ENCODE measurements around the gene ALKBH6.

Gene ALKBH6

GRCh38 chr19:36031308-36031707 lies 17.3 kb upstream of the ALKBH6 start:
- Histone ChIP-seq H3K36me3 (ENCODE audit: insufficient read depth) (no peaks in the 10 kb centered on the region), H3K79me2 (ENCODE audit: insufficient read depth, low read depth) (no peaks in the 10 kb centered on the region), H4K20me1 (ENCODE audit: insufficient read depth) (no peaks in the 10 kb centered on the region), H3K4me2 (no peak overlapping the region), H3K27ac (no peak overlapping the region), H2AFZ (ENCODE audit: low read depth) (no peak overlapping the region), H3K4me1 (ENCODE audit: low read depth, poor library complexity, severe bottlenecking) (no peaks in the 10 kb centered on the region), H3K27me3 (ENCODE audit: insufficient read depth, low read depth) (no peaks in the 10 kb centered on the region), H3K4me3 (IDR thresholded peaks at IDR 0.05; ENCODE audit: insufficient read depth, low read depth, low read length) (no peak overlapping the region), H3K9ac (no peak overlapping the region)
- TF ChIP-seq, protein P1, sequence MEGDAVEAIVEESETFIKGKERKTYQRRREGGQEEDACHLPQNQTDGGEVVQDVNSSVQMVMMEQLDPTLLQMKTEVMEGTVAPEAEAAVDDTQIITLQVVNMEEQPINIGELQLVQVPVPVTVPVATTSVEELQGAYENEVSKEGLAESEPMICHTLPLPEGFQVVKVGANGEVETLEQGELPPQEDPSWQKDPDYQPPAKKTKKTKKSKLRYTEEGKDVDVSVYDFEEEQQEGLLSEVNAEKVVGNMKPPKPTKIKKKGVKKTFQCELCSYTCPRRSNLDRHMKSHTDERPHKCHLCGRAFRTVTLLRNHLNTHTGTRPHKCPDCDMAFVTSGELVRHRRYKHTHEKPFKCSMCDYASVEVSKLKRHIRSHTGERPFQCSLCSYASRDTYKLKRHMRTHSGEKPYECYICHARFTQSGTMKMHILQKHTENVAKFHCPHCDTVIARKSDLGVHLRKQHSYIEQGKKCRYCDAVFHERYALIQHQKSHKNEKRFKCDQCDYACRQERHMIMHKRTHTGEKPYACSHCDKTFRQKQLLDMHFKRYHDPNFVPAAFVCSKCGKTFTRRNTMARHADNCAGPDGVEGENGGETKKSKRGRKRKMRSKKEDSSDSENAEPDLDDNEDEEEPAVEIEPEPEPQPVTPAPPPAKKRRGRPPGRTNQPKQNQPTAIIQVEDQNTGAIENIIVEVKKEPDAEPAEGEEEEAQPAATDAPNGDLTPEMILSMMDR (conservative IDR thresholded peaks at IDR 0.05; ENCODE audit: low read depth, low read length): no peak

DNA sequence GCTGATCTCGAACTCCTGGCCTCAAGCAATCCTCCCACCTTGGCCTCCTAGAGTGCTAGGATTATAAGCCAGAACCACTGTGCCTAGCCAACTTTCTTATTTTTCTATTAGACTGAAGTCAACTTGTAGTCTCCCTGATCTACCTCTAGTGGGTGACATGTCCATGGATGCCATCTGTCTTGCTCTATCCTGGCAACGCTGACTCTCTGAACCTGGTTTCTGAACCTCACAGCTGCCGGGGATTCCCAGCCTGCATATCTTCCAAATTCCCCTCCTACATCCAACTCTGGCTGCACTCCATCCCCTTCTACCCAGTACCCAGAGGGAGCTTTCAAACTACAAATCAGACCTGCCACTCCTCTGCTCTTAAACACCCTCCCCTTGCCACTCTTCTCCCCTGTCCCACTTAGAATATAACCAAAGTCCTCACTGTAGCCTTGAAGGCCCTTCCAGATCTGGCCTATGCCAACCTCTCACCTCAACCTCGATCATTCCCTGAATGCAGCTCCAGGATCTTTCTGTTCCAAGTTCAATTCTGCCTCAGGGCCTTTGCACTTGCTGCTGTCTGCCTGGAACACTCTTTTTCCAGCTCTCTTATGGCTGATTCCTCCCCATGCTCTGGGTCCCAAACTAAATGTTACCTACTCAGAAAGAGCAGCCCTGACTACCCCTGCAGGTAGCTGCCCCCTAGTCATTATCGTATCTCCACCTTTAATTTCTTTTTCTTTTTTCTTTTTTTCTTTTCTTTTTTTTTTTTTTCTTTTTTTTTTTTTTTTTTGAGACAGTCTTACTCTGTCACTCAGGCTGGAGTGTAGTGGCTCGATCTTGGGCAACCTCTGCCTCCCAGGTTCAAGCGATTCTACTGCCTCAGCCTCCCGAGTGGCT lies 16.5 kb upstream of the ALKBH6 start:
- TF ChIP-seq, protein P1 (conservative IDR thresholded peaks at IDR 0.05; ENCODE audit: low read depth, low read length): peak; percentile 34; the same call in 1 of the 2 replicates

DNA sequence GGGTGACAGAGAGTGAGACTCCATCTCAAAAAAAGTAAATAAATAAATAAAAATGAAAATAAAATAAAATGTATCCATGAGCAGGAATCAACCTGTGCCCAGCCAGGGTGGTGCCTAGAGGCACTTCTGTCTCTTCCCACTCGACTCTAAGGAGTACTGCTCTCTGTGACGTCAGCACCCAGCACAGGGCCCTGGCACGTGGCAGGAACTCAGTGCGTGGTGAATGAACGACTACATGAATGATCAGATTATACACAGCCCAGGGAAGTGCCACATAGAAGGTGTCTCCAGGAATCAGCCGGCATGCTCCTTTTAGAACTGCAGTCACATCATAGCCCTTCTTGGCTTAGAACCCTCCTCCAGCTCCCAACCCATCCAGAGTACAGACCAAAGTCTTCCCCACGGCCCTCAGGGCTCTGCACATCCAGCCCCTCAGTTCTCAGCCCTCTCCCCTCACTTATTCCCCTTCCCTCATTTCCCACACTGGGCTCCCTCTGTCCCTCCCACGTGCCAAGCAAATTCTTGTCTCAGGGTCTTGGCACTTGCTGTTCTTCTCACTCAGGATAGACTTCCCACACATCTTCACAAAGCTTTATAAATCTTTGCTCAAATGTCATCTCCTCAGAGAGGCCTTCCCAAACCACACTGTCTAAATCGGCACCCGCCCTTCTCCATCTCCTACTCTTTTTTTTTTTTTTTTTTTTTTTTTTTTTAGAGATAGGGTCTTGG lies 14.5 kb upstream of the ALKBH6 start:
- Histone ChIP-seq H3K27ac (no peak overlapping the region), H4K20me1 (ENCODE audit: insufficient read depth) (no peaks in the 10 kb centered on the region), H3K27me3 (ENCODE audit: insufficient read depth, low read depth) (no peaks in the 10 kb centered on the region), H2AFZ (ENCODE audit: low read depth) (no peak overlapping the region), H3K9ac (no peak overlapping the region), H3K79me2 (ENCODE audit: insufficient read depth, low read depth) (no peaks in the 10 kb centered on the region), H3K4me2 (no peak overlapping the region), H3K4me1 (ENCODE audit: low read depth, poor library complexity, severe bottlenecking) (no peaks in the 10 kb centered on the region), H3K4me3 (IDR thresholded peaks at IDR 0.05; ENCODE audit: insufficient read depth, low read depth, low read length) (no peak overlapping the region), H3K36me3 (ENCODE audit: insufficient read depth) (no peaks in the 10 kb centered on the region)
- TF ChIP-seq, protein P1 (conservative IDR thresholded peaks at IDR 0.05; ENCODE audit: low read depth, low read length): no peak

More for the DNA sequence above, 16.5 kb upstream of the ALKBH6 start:
- Histone ChIP-seq H2AFZ (ENCODE audit: low read depth) (no peak overlapping the region), H3K36me3 (ENCODE audit: insufficient read depth) (no peaks in the 10 kb centered on the region), H3K4me2 (no peak overlapping the region), H3K27me3 (ENCODE audit: insufficient read depth, low read depth) (no peaks in the 10 kb centered on the region), H4K20me1 (ENCODE audit: insufficient read depth) (no peaks in the 10 kb centered on the region), H3K4me1 (ENCODE audit: low read depth, poor library complexity, severe bottlenecking) (no peaks in the 10 kb centered on the region), H3K4me3 (IDR thresholded peaks at IDR 0.05; ENCODE audit: insufficient read depth, low read depth, low read length) (no peak overlapping the region), H3K9ac (no peak overlapping the region), H3K27ac (peak overlapping the region; percentile 20; the same call in 1 of the 2 replicates), H3K79me2 (ENCODE audit: insufficient read depth, low read depth) (no peaks in the 10 kb centered on the region)

DNA sequence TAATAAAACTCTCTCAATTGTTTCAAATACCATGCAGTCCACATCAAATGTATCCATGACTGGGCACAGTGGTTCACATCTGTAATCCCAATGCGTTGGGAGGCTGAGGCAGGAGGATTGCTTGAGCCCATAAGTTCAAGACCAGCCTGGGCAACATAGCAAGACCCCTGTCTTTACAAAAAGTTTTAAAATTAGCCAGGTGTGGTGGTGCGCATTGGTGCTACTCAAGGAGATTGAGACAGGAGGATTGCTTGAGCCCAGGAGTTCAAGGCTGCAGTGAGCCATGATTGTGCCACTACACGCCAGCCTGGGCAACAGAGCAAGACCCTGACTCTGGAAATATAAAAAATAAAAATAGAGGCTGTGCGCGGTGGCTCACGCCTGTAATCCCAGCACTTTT lies 13.7 kb upstream of the ALKBH6 start:
- TF ChIP-seq, protein P1 (conservative IDR thresholded peaks at IDR 0.05; ENCODE audit: low read depth, low read length): no peak
- Histone ChIP-seq H3K27ac (no peak overlapping the region), H3K4me3 (IDR thresholded peaks at IDR 0.05; ENCODE audit: insufficient read depth, low read depth, low read length) (no peak overlapping the region), H3K4me1 (ENCODE audit: low read depth, poor library complexity, severe bottlenecking) (no peaks in the 10 kb centered on the region), H3K79me2 (ENCODE audit: insufficient read depth, low read depth) (no peaks in the 10 kb centered on the region), H3K4me2 (no peak overlapping the region), H3K27me3 (ENCODE audit: insufficient read depth, low read depth) (no peaks in the 10 kb centered on the region), H3K9ac (no peak overlapping the region), H4K20me1 (ENCODE audit: insufficient read depth) (no peaks in the 10 kb centered on the region), H3K36me3 (ENCODE audit: insufficient read depth) (no peaks in the 10 kb centered on the region), H2AFZ (ENCODE audit: low read depth) (no peak overlapping the region)
